H9 (cell line): ENCODE results near the gene DPH6. TPM values are rescaled to one million over a fixed set of nuclear protein-coding genes. Genes with fewer than 3 reads are reported as not detected.

Source experiments
- DNase-seq: peaks from one replicate; pipeline ENCODE4 v3.0.0-alpha.2; 2017
- H2AFZ ChIP-seq: one replicate; pipeline ENCODE4 v1.6.1; 2013; ENCODE audit warnings: mild to moderate bottlenecking, low read length, control low read depth, moderate library complexity
- H2AK5ac ChIP-seq: 2 replicates; pipeline ENCODE4 v1.6.1; 2013; ENCODE audit warnings: low read length, control low read depth, mixed read lengths; ENCODE audit not compliant: insufficient read length
- H2BK120ac ChIP-seq: one replicate; pipeline ENCODE4 v1.6.1; 2013; ENCODE audit warnings: low read depth, mild to moderate bottlenecking, low read length, control low read depth, inconsistent platforms; ENCODE audit not compliant: poor library complexity, severe bottlenecking
- H2BK12ac ChIP-seq: 2 replicates; pipeline ENCODE4 v1.6.1; 2013; ENCODE audit warnings: low read length, control low read depth, mixed read lengths, low read depth; ENCODE audit not compliant: insufficient read length
- H2BK15ac ChIP-seq: 2 replicates; pipeline ENCODE4 v1.6.1; 2013; ENCODE audit warnings: low read depth, low read length, control low read depth
- H2BK20ac ChIP-seq: one replicate; pipeline ENCODE4 v1.6.1; 2013; ENCODE audit warnings: low read depth, mild to moderate bottlenecking, low read length, control low read depth, inconsistent platforms; ENCODE audit not compliant: poor library complexity, severe bottlenecking
- H2BK5ac ChIP-seq: 2 replicates; pipeline ENCODE4 v1.6.1; 2013; ENCODE audit warnings: low read length, control low read depth, mixed read lengths; ENCODE audit not compliant: insufficient read length
- H3K14ac ChIP-seq: 2 replicates; pipeline ENCODE4 v1.6.1; 2013; ENCODE audit warnings: low read length, control low read depth; ENCODE audit not compliant: insufficient read depth
- H3K18ac ChIP-seq: 2 replicates; pipeline ENCODE4 v1.6.1; 2013; ENCODE audit warnings: low read depth, mild to moderate bottlenecking, mixed read lengths, low read length, control low read depth; ENCODE audit not compliant: insufficient read length
- H3K23ac ChIP-seq: 2 replicates; pipeline ENCODE4 v1.6.1; 2013; ENCODE audit warnings: low read length, control low read depth, mixed read lengths, low read depth; ENCODE audit not compliant: insufficient read length
- H3K23me2 ChIP-seq: 2 replicates; pipeline ENCODE4 v1.6.1; 2013; ENCODE audit warnings: low read depth, mild to moderate bottlenecking, mixed read lengths, low read length, control low read depth; ENCODE audit not compliant: insufficient read length, poor library complexity, severe bottlenecking
- H3K27ac ChIP-seq: 2 replicates; pipeline ENCODE4 v1.5.1; 2013; ENCODE audit warnings: low read length, control low read depth, mixed read lengths, low read depth; ENCODE audit not compliant: insufficient read length
- H3K27me3 ChIP-seq: 2 replicates; pipeline ENCODE4 v1.6.1; 2013; ENCODE audit warnings: low read length, control low read depth, inconsistent platforms; ENCODE audit not compliant: insufficient read depth
- H3K4ac ChIP-seq: 2 replicates; pipeline ENCODE4 v1.6.1; 2013; ENCODE audit warnings: low read depth, mild to moderate bottlenecking, control low read depth, inconsistent platforms, low read length, moderate library complexity
- H3K4me1 ChIP-seq: 2 replicates; pipeline ENCODE4 v1.6.1; 2013; ENCODE audit warnings: low read length, control low read depth, inconsistent platforms; ENCODE audit not compliant: insufficient read depth
- H3K4me2 ChIP-seq: 2 replicates; pipeline ENCODE4 v1.6.1; 2013; ENCODE audit warnings: low read length, control low read depth, mixed read lengths; ENCODE audit not compliant: insufficient read length, insufficient read depth
- H3K56ac ChIP-seq: 2 replicates; pipeline ENCODE4 v1.6.1; 2013; ENCODE audit warnings: low read depth, mild to moderate bottlenecking, mixed read lengths, low read length, control low read depth; ENCODE audit not compliant: insufficient read length
- H3K79me1 ChIP-seq: 2 replicates; pipeline ENCODE4 v1.6.1; 2013; ENCODE audit warnings: low read depth, mild to moderate bottlenecking, moderate library complexity, low read length, control low read depth, inconsistent platforms; ENCODE audit not compliant: insufficient read depth, poor library complexity, severe bottlenecking
- H3K79me2 ChIP-seq: 2 replicates; pipeline ENCODE4 v1.6.1; 2013; ENCODE audit warnings: low read length, control low read depth, inconsistent platforms; ENCODE audit not compliant: insufficient read depth
- H3K9ac ChIP-seq: 2 replicates; pipeline ENCODE4 v1.6.1; 2013; ENCODE audit warnings: low read length, control low read depth, mixed read lengths; ENCODE audit not compliant: insufficient read length; ENCODE audit errors: extremely low read depth
- H3K9me3 ChIP-seq: one replicate; pipeline ENCODE4 v1.6.1; 2013; ENCODE audit warnings: low read depth, low read length, inconsistent platforms; ENCODE audit not compliant: control insufficient read depth
- H3T11ph ChIP-seq: one replicate; pipeline ENCODE4 v1.6.1; 2013; ENCODE audit warnings: mild to moderate bottlenecking, low read length, control low read depth, inconsistent platforms
- H4K20me1 ChIP-seq: one replicate; pipeline ENCODE4 v1.6.1; 2013; ENCODE audit not compliant: control insufficient read depth, insufficient read length, insufficient read depth
- H4K5ac ChIP-seq: 2 replicates; pipeline ENCODE4 v1.6.1; 2013; ENCODE audit warnings: low read depth, mild to moderate bottlenecking, mixed read lengths, low read length, control low read depth; ENCODE audit not compliant: insufficient read length
- H4K8ac ChIP-seq: replicated peaks from 2 replicates; pipeline ENCODE4 v1.6.1; 2013; ENCODE audit warnings: low read length, control low read depth, mixed read lengths, low read depth; ENCODE audit not compliant: insufficient read length
- H4K91ac ChIP-seq: 2 replicates; pipeline ENCODE4 v1.6.1; 2013; ENCODE audit warnings: low read depth, mild to moderate bottlenecking, moderate library complexity, mixed read lengths, low read length, control low read depth; ENCODE audit not compliant: insufficient read length
- H3K27ac Mint-ChIP-seq, 3 experiments: 2 replicates in 2 of 3; 3 replicates in 1 of 3; pipeline ENCODE4 v1.8.0; 2020 to 2021; ENCODE audit warnings: mixed read lengths in 3 of 3, mild to moderate bottlenecking in 1 of 3, moderate library complexity in 1 of 3
- H3K27me3 Mint-ChIP-seq: 2 replicates; pipeline ENCODE4 v1.8.0; 2021; ENCODE audit warnings: low read depth, mild to moderate bottlenecking, moderate library complexity, mixed read lengths
- H3K36me3 Mint-ChIP-seq, 3 experiments: 2 replicates in 2 of 3; 3 replicates in 1 of 3; pipeline ENCODE4 v1.8.0; 2020 to 2021; ENCODE audit warnings: low read depth in 3 of 3, mixed read lengths in 3 of 3; ENCODE audit not compliant: insufficient read depth in 1 of 3
- H3K4me1 Mint-ChIP-seq, 2 experiments: 2 replicates each; pipeline ENCODE4 v1.8.0; 2020; ENCODE audit warnings: mixed read lengths in 2 of 2
- H3K4me3 Mint-ChIP-seq, 2 experiments: 2 replicates in 1 of 2; 3 replicates in 1 of 2; pipeline ENCODE4 v1.8.0; 2020 to 2021; ENCODE audit warnings: mild to moderate bottlenecking in 2 of 2, mixed read lengths in 2 of 2, moderate library complexity in 1 of 2
- H3K9me3 Mint-ChIP-seq, 2 experiments: 2 replicates in 1 of 2; 3 replicates in 1 of 2; pipeline ENCODE4 v1.8.0; 2020; ENCODE audit warnings: mild to moderate bottlenecking in 2 of 2, mixed read lengths in 2 of 2, moderate library complexity in 1 of 2
- CTCF ChIP-seq: fragments of 200-600 bp; sonication (generic); conservative IDR thresholded peaks from 3 replicates; pipeline ENCODE4 v1.8.0; 2021; ENCODE audit warnings: antibody characterized with exemption, mild to moderate bottlenecking
- total RNA-seq: library from RNA; stranded (reverse); gene quantifications from 2 replicates; pipeline ENCODE4 v1.2.1, GENCODE V29; 2021

The DPH6 gene
- total RNA-seq, 1 experiment from 2014 or later: 42.0 TPM

- Histone ChIP-seq H3K23ac (no peak overlapping the region), H3T11ph (no peak overlapping the region), H3K4me2 (no peak overlapping the region), H3K79me1 (no peaks in the 10 kb centered on the region), H3K23me2 (no peaks in the 10 kb centered on the region), H2AK5ac (no peak overlapping the region), H3K18ac (no peak overlapping the region), H3K56ac (no peak overlapping the region), H3K4me1 (no peaks in the 10 kb centered on the region), H2BK15ac (no peak overlapping the region), H3K9me3 (no peaks in the 10 kb centered on the region), H3K4ac (no peak overlapping the region), H2BK5ac (no peak overlapping the region), H3K27ac (no peak overlapping the region), H2BK20ac (no peak overlapping the region), H4K5ac (no peak overlapping the region), H2AFZ (no peak overlapping the region), H3K27me3 (no peaks in the 10 kb centered on the region), H4K91ac (no peak overlapping the region), H2BK120ac (no peak overlapping the region), H3K79me2 (no peaks in the 10 kb centered on the region), H4K20me1 (no peaks in the 10 kb centered on the region), H3K14ac (no peak overlapping the region), H2BK12ac (no peak overlapping the region), H4K8ac (no peak overlapping the region), H3K9ac (no peak overlapping the region)
- Mint-ChIP-seq H3K4me3 (no peak overlapping the region), H3K9me3 (no peaks in the 10 kb centered on the region), H3K27ac (no peak overlapping the region), H3K27me3 (no peaks in the 10 kb centered on the region), H3K4me1 (no peaks in the 10 kb centered on the region), H3K36me3 (no peaks in the 10 kb centered on the region)
- DNase-seq: no peak
- no peak for TF ChIP-seq CTCF
These were observed 74.9 kb downstream of the DPH6 start for GRCh38 chr15:35471024-35471423.
